ENCODE measurements around the gene CACNA1D.

- TF ChIP-seq POLR2AphosphoS5 (IDR thresholded peaks at IDR 0.05) (peak in 2 of 3 donors; percentile 15 to 41), POLR2A (IDR thresholded peaks at IDR 0.05) (no peak), CTCF (IDR thresholded peaks at IDR 0.05) (no peak)
Measured at GRCh38 chr3:53485675-53486403, 8.6 kb upstream of the CACNA1D start.
